ENCODE results near the gene GNAZ.

The GNAZ gene

GRCh38 chr22:23034621-23035556 is 35.4 kb upstream of the GNAZ start:
- H3K4me3 ChIP-seq (ENCODE audit: low read depth, low read length): no peak overlapping the region
- no peak for DNase-seq (ENCODE audit: low read depth)
- TF ChIP-seq CTCF (IDR thresholded peaks at IDR 0.05; ENCODE audit: low read depth, low read length): no peak
- TF ChIP-seq MAX (IDR thresholded peaks at IDR 0.05; ENCODE audit: low read depth, low read length): no peak
- TF ChIP-seq POLR2A (IDR thresholded peaks at IDR 0.05; ENCODE audit: extremely low read depth, insufficient read length): no peak
- no peak for TF ChIP-seq MYC (IDR thresholded peaks at IDR 0.05; ENCODE audit: low read depth, low read length)

- TF ChIP-seq MAX (IDR thresholded peaks at IDR 0.05; ENCODE audit: low read depth, low read length) (no peak), MYC (IDR thresholded peaks at IDR 0.05; ENCODE audit: low read depth, low read length) (no peak), POLR2A (IDR thresholded peaks at IDR 0.05; ENCODE audit: extremely low read depth, insufficient read length) (no peak), CTCF (IDR thresholded peaks at IDR 0.05; ENCODE audit: low read depth, low read length) (no peak)
- DNase-seq (ENCODE audit: low read depth): no peak
- H3K4me3 ChIP-seq (ENCODE audit: low read depth, low read length): no peak overlapping the region
Measured at GRCh38 chr22:23035557-23036277, 34.6 kb upstream of the GNAZ start.

- DNase-seq (ENCODE audit: low read depth): peak; percentile 19
- H3K4me3 ChIP-seq (ENCODE audit: low read depth, low read length): no peak overlapping the region
- TF ChIP-seq CTCF (IDR thresholded peaks at IDR 0.05; ENCODE audit: low read depth, low read length) (no peak), MYC (IDR thresholded peaks at IDR 0.05; ENCODE audit: low read depth, low read length) (no peak)
Measured at GRCh38 chr22:23036684-23037428, 33.5 kb upstream of the GNAZ start.

GRCh38 chr22:23037429-23038333 is 32.6 kb upstream of the GNAZ start:
- TF ChIP-seq POLR2A (IDR thresholded peaks at IDR 0.05; ENCODE audit: extremely low read depth, insufficient read length) (no peak), MAX (IDR thresholded peaks at IDR 0.05; ENCODE audit: low read depth, low read length) (no peak), CTCF (IDR thresholded peaks at IDR 0.05; ENCODE audit: low read depth, low read length) (no peak), MYC (IDR thresholded peaks at IDR 0.05; ENCODE audit: low read depth, low read length) (no peak)
- DNase-seq (ENCODE audit: low read depth): peak; percentile 4
- H3K4me3 ChIP-seq (ENCODE audit: low read depth, low read length): no peak overlapping the region

- no peak for DNase-seq (ENCODE audit: low read depth)
- TF ChIP-seq POLR2A (IDR thresholded peaks at IDR 0.05; ENCODE audit: extremely low read depth, insufficient read length) (no peak), CTCF (IDR thresholded peaks at IDR 0.05; ENCODE audit: low read depth, low read length) (no peak), MYC (IDR thresholded peaks at IDR 0.05; ENCODE audit: low read depth, low read length) (no peak), MAX (IDR thresholded peaks at IDR 0.05; ENCODE audit: low read depth, low read length) (no peak)
- no peak overlapping the region for H3K4me3 ChIP-seq (ENCODE audit: low read depth, low read length)
Measured at GRCh38 chr22:23038334-23038642, 32.0 kb upstream of the GNAZ start.

All from NB4 (cell line).